ENCODE results near the gene FILIP1L. TPM values are rescaled to one million over a fixed set of nuclear protein-coding genes. Genes with fewer than 3 reads are reported as not detected.

The FILIP1L gene
- total RNA-seq, 2 donors from 2014 or later, result 97.0 to 112 TPM

- H3K4me3 ChIP-seq, result no peak overlapping the region
- peaks cover 0 to 24% of the 10 kb centered on the region in 2 donors for H3K4me1 ChIP-seq
- no peaks in the 10 kb centered on the region for H3K27me3 ChIP-seq
- no peaks in the 10 kb centered on the region for H3K9me3 ChIP-seq
- no peaks in the 10 kb centered on the region for H3K36me3 ChIP-seq
- H3K27ac ChIP-seq, result no peak overlapping the region
- DNase-seq (ENCODE audit: low spot score), result no peak
- TF ChIP-seq, protein P1, sequence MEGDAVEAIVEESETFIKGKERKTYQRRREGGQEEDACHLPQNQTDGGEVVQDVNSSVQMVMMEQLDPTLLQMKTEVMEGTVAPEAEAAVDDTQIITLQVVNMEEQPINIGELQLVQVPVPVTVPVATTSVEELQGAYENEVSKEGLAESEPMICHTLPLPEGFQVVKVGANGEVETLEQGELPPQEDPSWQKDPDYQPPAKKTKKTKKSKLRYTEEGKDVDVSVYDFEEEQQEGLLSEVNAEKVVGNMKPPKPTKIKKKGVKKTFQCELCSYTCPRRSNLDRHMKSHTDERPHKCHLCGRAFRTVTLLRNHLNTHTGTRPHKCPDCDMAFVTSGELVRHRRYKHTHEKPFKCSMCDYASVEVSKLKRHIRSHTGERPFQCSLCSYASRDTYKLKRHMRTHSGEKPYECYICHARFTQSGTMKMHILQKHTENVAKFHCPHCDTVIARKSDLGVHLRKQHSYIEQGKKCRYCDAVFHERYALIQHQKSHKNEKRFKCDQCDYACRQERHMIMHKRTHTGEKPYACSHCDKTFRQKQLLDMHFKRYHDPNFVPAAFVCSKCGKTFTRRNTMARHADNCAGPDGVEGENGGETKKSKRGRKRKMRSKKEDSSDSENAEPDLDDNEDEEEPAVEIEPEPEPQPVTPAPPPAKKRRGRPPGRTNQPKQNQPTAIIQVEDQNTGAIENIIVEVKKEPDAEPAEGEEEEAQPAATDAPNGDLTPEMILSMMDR (IDR thresholded peaks at IDR 0.05), result no peak
These were observed 145.2 kb downstream of the FILIP1L start for GRCh38 chr3:99969136-99969535.

GRCh38 chr3:99967796-99968195 is 146.5 kb downstream of the FILIP1L start:
- DNase-seq (ENCODE audit: low spot score), result no peak
- TF ChIP-seq, protein P1 (IDR thresholded peaks at IDR 0.05), result no peak
- peak overlapping the region in 1 of 2 donors; percentile 66 for H3K27ac ChIP-seq
- no peak overlapping the region for H3K4me3 ChIP-seq
- no peaks in the 10 kb centered on the region for H3K27me3 ChIP-seq
- peaks cover 0 to 24% of the 10 kb centered on the region in 2 donors for H3K4me1 ChIP-seq
- no peaks in the 10 kb centered on the region for H3K36me3 ChIP-seq
- H3K9me3 ChIP-seq, result no peaks in the 10 kb centered on the region

- H3K36me3 ChIP-seq, result no peaks in the 10 kb centered on the region
- H3K4me1 ChIP-seq, result peaks cover 0 to 34% of the 10 kb centered on the region in 2 donors
- no peaks in the 10 kb centered on the region for H3K27me3 ChIP-seq
- H3K4me3 ChIP-seq, result no peak overlapping the region
- no peak for DNase-seq (ENCODE audit: low spot score)
- H3K9me3 ChIP-seq, result no peaks in the 10 kb centered on the region
- TF ChIP-seq, protein P1 (IDR thresholded peaks at IDR 0.05), result no peak
- H3K27ac ChIP-seq, result peak overlapping the region; percentile 26 to 66
These were observed 147.5 kb downstream of the FILIP1L start for GRCh38 chr3:99966662-99967416.

DNA sequence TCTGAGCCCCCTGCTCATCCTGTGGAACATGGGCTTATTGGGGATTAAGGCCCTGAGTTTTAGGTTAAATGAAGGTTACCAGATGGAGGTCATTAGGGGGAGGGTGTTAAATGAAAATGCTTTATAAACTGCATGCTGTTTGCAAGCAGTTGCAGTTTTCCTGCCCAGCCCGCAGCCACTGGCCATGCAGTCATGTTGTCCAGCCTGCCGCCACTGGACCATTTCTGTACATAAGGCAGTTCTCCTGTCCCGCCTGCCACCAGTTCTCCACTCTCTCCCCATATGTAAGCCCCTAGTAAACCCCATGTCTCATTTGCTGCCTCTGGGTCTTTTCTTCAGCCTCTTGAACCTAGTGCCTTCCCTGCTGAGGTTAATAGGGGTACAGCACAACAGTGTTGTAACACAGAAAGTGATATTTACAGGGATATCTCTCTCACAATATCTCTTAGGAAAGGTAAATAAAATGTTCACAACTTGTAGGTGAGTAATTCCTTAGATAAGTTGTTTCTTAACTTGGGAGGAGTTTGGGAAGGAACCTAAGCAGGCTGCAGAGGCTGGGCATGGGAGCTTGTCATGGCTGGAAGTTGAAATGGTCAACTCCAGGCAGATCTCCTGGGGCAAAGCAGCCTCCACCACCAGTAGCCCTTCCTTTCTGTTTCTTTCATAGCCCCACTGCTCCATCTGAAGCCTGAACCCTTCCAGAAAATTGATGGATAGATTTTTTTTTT is 148.5 kb downstream of the FILIP1L start:
- peak overlapping the region; percentile 55 to 66 for H3K27ac ChIP-seq
- peaks cover 0 to 38% of the 10 kb centered on the region in 2 donors for H3K4me1 ChIP-seq
- no peak overlapping the region for H3K4me3 ChIP-seq
- no peak for DNase-seq (ENCODE audit: low spot score)
- H3K9me3 ChIP-seq, result no peaks in the 10 kb centered on the region
- H3K27me3 ChIP-seq, result no peaks in the 10 kb centered on the region
- TF ChIP-seq, protein P1 (IDR thresholded peaks at IDR 0.05), result no peak
- H3K36me3 ChIP-seq, result no peaks in the 10 kb centered on the region

- Histone ChIP-seq H3K27ac (peak overlapping the region; percentile 55 to 66), H3K4me1 (peaks cover 0 to 38% of the 10 kb centered on the region in 2 donors), H3K4me3 (no peak overlapping the region), H3K36me3 (no peaks in the 10 kb centered on the region), H3K27me3 (no peaks in the 10 kb centered on the region), H3K9me3 (no peaks in the 10 kb centered on the region)
- no peak for DNase-seq (ENCODE audit: low spot score)
- TF ChIP-seq, protein P1 (IDR thresholded peaks at IDR 0.05), result no peak
These were observed 149.2 kb downstream of the FILIP1L start for GRCh38 chr3:99965077-99965476.

Measured in right atrium auricular region (tissue), 2 donors.